ENCODE data around the gene SRC. TPM values are rescaled to one million over a fixed set of nuclear protein-coding genes. Genes with fewer than 3 reads are reported as not detected.

SRC gene
- total RNA-seq, 1 donor from 2014 or later, result 4.2 TPM

GRCh38 chr20:37349517-37350491 is 3.9 kb downstream of the SRC start:
- H3K27ac ChIP-seq (replicated peaks), result peak overlapping the region; percentile 44
- no peak overlapping the region for H3K4me3 ChIP-seq
- peaks cover 10% of the 10 kb centered on the region for H3K27me3 ChIP-seq (ENCODE audit: low read depth)
- intact Hi-C loops (cut with micrococcal nuclease), result no loop called here
- H3K9me3 ChIP-seq (replicated peaks), result no peaks in the 10 kb centered on the region
- no peak for DNase-seq
- H3K36me3 ChIP-seq, result no peaks in the 10 kb centered on the region
- TF ChIP-seq, protein P1, sequence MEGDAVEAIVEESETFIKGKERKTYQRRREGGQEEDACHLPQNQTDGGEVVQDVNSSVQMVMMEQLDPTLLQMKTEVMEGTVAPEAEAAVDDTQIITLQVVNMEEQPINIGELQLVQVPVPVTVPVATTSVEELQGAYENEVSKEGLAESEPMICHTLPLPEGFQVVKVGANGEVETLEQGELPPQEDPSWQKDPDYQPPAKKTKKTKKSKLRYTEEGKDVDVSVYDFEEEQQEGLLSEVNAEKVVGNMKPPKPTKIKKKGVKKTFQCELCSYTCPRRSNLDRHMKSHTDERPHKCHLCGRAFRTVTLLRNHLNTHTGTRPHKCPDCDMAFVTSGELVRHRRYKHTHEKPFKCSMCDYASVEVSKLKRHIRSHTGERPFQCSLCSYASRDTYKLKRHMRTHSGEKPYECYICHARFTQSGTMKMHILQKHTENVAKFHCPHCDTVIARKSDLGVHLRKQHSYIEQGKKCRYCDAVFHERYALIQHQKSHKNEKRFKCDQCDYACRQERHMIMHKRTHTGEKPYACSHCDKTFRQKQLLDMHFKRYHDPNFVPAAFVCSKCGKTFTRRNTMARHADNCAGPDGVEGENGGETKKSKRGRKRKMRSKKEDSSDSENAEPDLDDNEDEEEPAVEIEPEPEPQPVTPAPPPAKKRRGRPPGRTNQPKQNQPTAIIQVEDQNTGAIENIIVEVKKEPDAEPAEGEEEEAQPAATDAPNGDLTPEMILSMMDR (IDR thresholded peaks at IDR 0.05; ENCODE audit: borderline replicate concordance), result no peak
- H3K4me1 ChIP-seq, result peaks cover 30% of the 10 kb centered on the region

DNA sequence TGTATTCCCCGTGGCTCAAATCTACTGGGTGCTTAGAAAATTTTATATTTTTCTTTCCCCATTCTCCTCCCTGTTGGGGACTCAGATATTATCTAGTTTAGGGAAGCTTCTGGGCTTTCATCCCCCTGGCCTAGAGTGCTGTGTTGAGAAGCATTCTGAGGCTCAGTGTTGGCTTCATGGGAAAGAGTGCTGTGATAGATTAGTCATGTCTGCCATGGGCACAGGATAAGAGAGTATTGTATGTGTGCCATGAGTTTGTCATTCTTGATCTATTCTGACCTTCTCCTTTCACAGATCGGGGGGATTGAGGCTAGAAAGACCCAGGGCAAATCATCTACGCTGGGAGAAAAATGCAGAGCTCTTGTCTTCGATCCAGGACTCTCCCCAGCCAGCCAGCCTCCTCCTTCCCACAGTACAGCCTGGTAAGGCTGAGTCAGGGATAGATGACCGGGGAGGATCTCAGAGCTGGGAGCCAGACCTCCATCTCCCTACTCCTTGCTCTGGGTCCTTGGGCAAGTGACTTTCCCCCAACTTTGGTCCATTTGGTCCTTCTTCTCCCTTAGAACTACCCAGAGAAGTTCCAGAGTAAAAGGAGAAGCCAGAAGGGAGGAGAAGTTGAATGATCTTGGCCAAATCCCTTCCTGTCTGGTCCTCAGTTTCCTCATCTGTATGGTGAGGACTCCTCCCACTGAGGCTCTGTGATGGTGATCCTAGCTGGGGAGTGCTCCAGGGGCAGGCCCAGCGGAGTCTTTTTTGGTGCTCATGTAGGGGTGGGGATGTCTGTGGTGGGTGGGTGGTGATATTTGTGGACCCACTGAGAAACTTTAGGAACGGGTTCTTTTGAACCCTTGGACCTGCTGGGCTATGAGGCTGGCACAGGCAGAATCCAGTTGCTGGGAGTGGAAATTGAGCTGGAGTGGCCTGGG is 5.0 kb downstream of the SRC start:
- no peaks in the 10 kb centered on the region for H3K36me3 ChIP-seq
- DNase-seq, result no peak
- peaks cover 22% of the 10 kb centered on the region for H3K4me1 ChIP-seq
- H3K27me3 ChIP-seq (ENCODE audit: low read depth), result peaks cover 10% of the 10 kb centered on the region
- H3K9me3 ChIP-seq (replicated peaks), result no peaks in the 10 kb centered on the region
- no peak overlapping the region for H3K4me3 ChIP-seq
- intact Hi-C loops (cut with micrococcal nuclease), result no loop called here
- TF ChIP-seq, protein P1 (IDR thresholded peaks at IDR 0.05; ENCODE audit: borderline replicate concordance), result no peak
- H3K27ac ChIP-seq (replicated peaks), result no peak overlapping the region

GRCh38 chr20:37351689-37352607 is 6.0 kb downstream of the SRC start:
- Histone ChIP-seq H3K9me3 (replicated peaks) (no peaks in the 10 kb centered on the region), H3K4me3 (no peak overlapping the region), H3K27ac (replicated peaks) (no peak overlapping the region), H3K4me1 (peaks cover 23% of the 10 kb centered on the region), H3K27me3 (ENCODE audit: low read depth) (peaks cover 4% of the 10 kb centered on the region), H3K36me3 (no peaks in the 10 kb centered on the region)
- TF ChIP-seq, protein P1 (IDR thresholded peaks at IDR 0.05; ENCODE audit: borderline replicate concordance), result no peak
- intact Hi-C loops (cut with micrococcal nuclease), result no loop called here
- DNase-seq, result no peak

DNA sequence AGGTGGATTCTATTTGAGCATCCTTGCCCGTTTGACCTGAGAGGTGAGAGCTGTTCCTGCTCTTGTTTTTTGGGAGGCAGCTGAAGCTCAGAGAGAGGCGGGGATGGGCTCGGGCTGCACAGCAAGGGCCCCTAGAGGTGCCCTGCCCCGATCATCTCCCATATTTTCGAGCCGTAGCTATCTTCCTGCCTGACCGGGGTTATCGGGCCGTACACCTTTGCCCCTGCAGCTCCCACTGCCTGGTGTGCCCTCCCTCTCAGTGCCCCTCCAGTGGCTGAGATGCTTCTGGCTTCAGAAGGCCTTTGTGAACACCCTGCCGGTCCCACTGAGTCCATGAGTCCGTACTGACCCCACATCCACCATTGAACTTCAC is 6.7 kb downstream of the SRC start:
- DNase-seq, result no peak
- intact Hi-C loops (cut with micrococcal nuclease), result no loop called here
- TF ChIP-seq, protein P1 (IDR thresholded peaks at IDR 0.05; ENCODE audit: borderline replicate concordance), result no peak

More for the DNA sequence above, 6.7 kb downstream of the SRC start:
- Histone ChIP-seq H3K27ac (replicated peaks) (no peak overlapping the region), H3K27me3 (ENCODE audit: low read depth) (no peaks in the 10 kb centered on the region), H3K36me3 (no peaks in the 10 kb centered on the region), H3K4me3 (no peak overlapping the region), H3K9me3 (replicated peaks) (no peaks in the 10 kb centered on the region), H3K4me1 (peaks cover 21% of the 10 kb centered on the region)

Data from left ventricle myocardium inferior (tissue), 1 donor.